GM19240 (cell line): ENCODE data around the gene DYNLT2.
"Not testable (repeated sequence)": the region's sequence is repeated elsewhere in the genome, so short reads cannot be mapped to it uniquely, and the experiment has no call there.

Experiments
- DNase-seq: peaks from one replicate; pipeline ENCODE4 v3.0.0; 2011; ENCODE audit warnings: low spot score; ENCODE audit not compliant: insufficient read length

DYNLT2 gene

GRCh38 chr6:169783971-169784820, 32.8 kb upstream of the DYNLT2 start:
- no peak for DNase-seq

GRCh38 chr6:169783401-169783800, 32.0 kb upstream of the DYNLT2 start:
- DNase-seq = no peak

GRCh38 chr6:169782966-169783365, 31.6 kb upstream of the DYNLT2 start:
- no peak for DNase-seq

- DNase-seq = no peak
Observed at GRCh38 chr6:169780571-169781091, 29.3 kb upstream of the DYNLT2 start.

GRCh38 chr6:169779896-169780295, 28.5 kb upstream of the DYNLT2 start:
- no peak for DNase-seq

- DNase-seq = no peak
Observed at GRCh38 chr6:169779092-169779815, 27.9 kb upstream of the DYNLT2 start.

GRCh38 chr6:169778646-169779045, 27.3 kb upstream of the DYNLT2 start:
- no peak for DNase-seq

- no peak for DNase-seq
Observed at GRCh38 chr6:169777896-169778295, 26.5 kb upstream of the DYNLT2 start.

- DNase-seq = no peak
Observed at GRCh38 chr6:169776379-169776778, 25.0 kb upstream of the DYNLT2 start.

- DNase-seq = no peak
Observed at GRCh38 chr6:169775321-169775720, 23.9 kb upstream of the DYNLT2 start.

- DNase-seq = no peak
Observed at GRCh38 chr6:169774347-169774746, 23.0 kb upstream of the DYNLT2 start.

- no peak for DNase-seq
Observed at GRCh38 chr6:169766921-169767736, 15.8 kb upstream of the DYNLT2 start.

- DNase-seq = no peak
Observed at GRCh38 chr6:169766232-169766631, 14.9 kb upstream of the DYNLT2 start.

- not testable (repeated sequence) for DNase-seq
Observed at GRCh38 chr6:169765789-169766188, 14.4 kb upstream of the DYNLT2 start.

- DNase-seq = no peak
Observed at GRCh38 chr6:169763881-169764280, 12.5 kb upstream of the DYNLT2 start.

- no peak for DNase-seq
Observed at GRCh38 chr6:169763308-169763707, 11.9 kb upstream of the DYNLT2 start.

GRCh38 chr6:169755162-169755561, 3.8 kb upstream of the DYNLT2 start:
- no peak for DNase-seq

- DNase-seq = no peak
Observed at GRCh38 chr6:169752074-169752623, 777 bp upstream of the DYNLT2 start.

GRCh38 chr6:169746556-169746955, 4.8 kb downstream of the DYNLT2 start:
- DNase-seq = no peak

- DNase-seq = no peak
Observed at GRCh38 chr6:169745405-169745804, 6.0 kb downstream of the DYNLT2 start.

- DNase-seq = no peak
Observed at GRCh38 chr6:169741344-169741743, 10.0 kb downstream of the DYNLT2 start.
